GM12891 (cell line): ENCODE results near the gene ATXN10.
A peak's percentile ranks its signal among the peaks of the same experiment; 100 is the strongest.

Experiments used
- DNase-seq: peaks from one replicate; pipeline ENCODE4 v3.0.0; 2011; ENCODE audit warnings: low spot score; ENCODE audit not compliant: insufficient read length
- FAIRE-seq: peaks from 2 replicates; lab custom pipeline; 2011; peaks lifted over from hg19 to GRCh38; lab: Jason Lieb, UNC
- PAX5 ChIP-seq: IDR thresholded peaks from 2 replicates; pipeline ENCODE4 v1.6.1; 2011; ENCODE audit warnings: low read length, moderate library complexity, mild to moderate bottlenecking; ENCODE audit not compliant: insufficient read depth, severe bottlenecking
- POLR2A ChIP-seq: IDR thresholded peaks from 2 replicates; pipeline ENCODE4 v1.6.1; 2011; ENCODE audit warnings: low read depth, low read length, control low read depth
- POLR2AphosphoS5 ChIP-seq: IDR thresholded peaks from 2 replicates; pipeline ENCODE4 v1.6.1; 2011; ENCODE audit warnings: low read depth, low read length, control low read depth
- POU2F2 ChIP-seq: IDR thresholded peaks from 2 replicates; pipeline ENCODE4 v1.6.1; 2011; ENCODE audit warnings: low read depth, mild to moderate bottlenecking, control low read depth, low read length, moderate library complexity
- SPI1 ChIP-seq: IDR thresholded peaks from 2 replicates; pipeline ENCODE4 v1.6.1; 2011; ENCODE audit warnings: low read depth, low read length, control low read depth
- TAF1 ChIP-seq: IDR thresholded peaks from 2 replicates; pipeline ENCODE4 v1.6.1; 2011; ENCODE audit warnings: low read depth, low read length, control low read depth

ATXN10 gene

GRCh38 chr22:45630436-45630835, 41.2 kb upstream of the ATXN10 start:
- FAIRE-seq (no peak), DNase-seq (no peak)
- TF ChIP-seq POLR2A (no peak), SPI1 (no peak), POU2F2 (no peak), POLR2AphosphoS5 (no peak), TAF1 (no peak), PAX5 (no peak)

DNA sequence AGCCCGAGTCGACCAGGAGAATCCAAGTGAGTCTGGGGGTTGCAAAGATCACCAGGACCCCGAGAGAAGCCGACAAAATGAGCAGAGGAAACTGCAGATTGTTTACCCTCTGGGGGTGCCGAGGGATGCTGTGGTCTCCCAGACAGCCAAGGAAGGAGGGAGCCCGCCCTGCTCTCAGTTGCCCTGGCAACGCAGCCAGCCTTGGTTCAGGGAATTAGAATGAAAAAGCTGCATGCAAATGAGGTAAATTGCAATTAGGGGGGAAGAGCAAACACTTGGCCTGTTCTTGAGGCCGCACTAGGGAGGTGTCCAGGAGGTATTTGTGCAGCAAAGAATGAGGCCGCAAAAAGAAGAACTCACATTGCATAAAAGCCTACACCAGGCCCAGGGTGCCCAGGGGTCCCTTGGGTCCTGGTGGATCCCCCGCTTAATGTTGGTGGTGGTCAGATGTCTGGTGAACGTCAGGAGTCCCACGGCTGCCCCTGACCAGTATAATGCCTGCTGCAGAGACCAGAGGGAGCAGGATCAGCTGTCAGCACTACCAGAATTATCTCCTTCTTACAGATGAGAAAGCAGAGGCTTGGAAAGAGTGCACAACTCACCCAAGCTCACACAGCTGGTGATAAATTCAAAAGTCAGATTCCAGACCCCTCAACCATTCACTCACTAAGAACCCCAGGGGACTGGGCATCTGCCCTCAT, 40.3 kb upstream of the ATXN10 start:
- no peak for FAIRE-seq
- DNase-seq: no peak
- no peak for TF ChIP-seq SPI1
- no peak for TF ChIP-seq TAF1
- TF ChIP-seq POLR2AphosphoS5: no peak
- no peak for TF ChIP-seq POLR2A
- no peak for TF ChIP-seq POU2F2
- TF ChIP-seq PAX5: no peak

DNA sequence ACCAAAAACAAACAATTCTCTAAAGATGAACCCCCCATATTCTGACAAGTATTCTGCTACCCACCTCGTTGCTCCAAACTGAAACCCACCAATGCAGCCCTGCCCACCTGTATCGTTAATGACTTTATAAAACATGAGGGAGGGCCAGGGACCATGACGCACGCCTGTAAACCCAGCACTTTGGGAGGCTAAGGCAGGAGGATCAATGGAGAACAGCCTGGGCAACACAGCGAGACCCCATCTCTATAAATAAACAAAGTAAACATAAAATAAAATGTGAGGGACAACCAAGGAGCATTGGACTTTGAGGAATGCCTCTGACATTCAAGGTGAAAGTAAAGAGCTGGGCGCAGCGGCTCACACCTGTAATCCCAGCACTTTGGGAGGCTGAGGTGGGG, 39.8 kb upstream of the ATXN10 start:
- no peak for FAIRE-seq
- TF ChIP-seq TAF1 (no peak), SPI1 (no peak), PAX5 (no peak), POLR2AphosphoS5 (no peak), POLR2A (no peak), POU2F2 (no peak)
- DNase-seq: no peak

DNA sequence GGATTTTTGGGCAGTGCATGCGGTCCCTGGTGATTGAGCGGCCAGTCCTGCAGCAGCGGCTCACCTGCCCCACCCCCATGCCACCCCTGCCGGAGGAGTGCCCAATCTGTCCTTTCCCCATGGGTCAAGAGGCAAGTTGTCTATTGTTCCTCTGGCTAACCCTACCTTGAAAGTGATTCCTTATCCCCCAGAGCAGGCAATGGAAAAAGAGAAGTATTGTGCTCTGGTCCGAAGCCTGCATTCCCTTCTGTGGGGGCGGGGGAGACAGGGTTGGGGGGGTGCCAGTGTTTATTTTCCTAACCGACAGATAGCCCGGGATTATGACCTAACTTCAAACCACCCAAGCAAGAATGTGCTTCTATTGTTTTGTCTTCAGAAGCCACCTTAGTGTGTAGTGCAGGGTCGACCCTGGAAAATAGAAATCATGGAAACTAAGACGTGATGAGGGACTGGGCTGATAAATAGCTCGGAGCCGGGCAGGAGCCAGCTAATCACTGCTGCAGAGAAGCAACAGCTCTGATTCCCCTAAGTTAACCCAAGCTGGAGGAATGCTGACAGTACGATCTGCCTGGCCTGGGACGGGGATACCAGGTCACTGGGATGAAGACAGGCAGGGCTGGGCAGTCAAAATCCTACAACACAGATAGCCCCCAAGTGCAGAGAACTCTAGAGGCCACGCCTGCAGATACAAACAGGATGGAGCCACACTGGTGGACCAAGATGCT, 38.7 kb upstream of the ATXN10 start:
- no peak for DNase-seq
- no peak for FAIRE-seq
- no peak for TF ChIP-seq TAF1
- TF ChIP-seq POLR2A: no peak
- TF ChIP-seq POU2F2: no peak
- no peak for TF ChIP-seq PAX5
- TF ChIP-seq POLR2AphosphoS5: no peak
- no peak for TF ChIP-seq SPI1

- TF ChIP-seq POLR2AphosphoS5 (no peak), POLR2A (no peak), PAX5 (no peak), POU2F2 (no peak), SPI1 (no peak), TAF1 (no peak)
- DNase-seq (no peak), FAIRE-seq (no peak)
These were observed 35.0 kb upstream of the ATXN10 start for GRCh38 chr22:45636683-45637082.

DNA sequence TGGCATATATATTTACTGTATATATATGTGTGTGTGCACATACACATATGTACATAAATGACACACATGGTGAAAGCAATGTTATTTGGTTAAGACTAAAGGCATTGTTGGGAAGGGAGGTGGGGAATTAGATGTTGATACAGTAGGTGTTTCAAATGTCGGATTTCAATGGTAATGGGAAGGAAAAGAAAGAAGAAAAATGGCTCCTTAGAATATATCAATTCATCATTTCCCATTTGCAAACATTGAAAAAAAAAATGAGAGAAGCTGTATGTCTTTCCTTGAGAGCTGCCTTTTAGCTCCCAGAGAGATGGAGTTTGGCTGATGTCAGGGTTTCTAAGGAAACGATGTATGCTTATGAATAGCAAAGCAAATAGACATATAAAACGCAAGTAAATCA, 33.4 kb upstream of the ATXN10 start:
- DNase-seq (no peak), FAIRE-seq (no peak)
- TF ChIP-seq POLR2A (no peak), PAX5 (no peak), POLR2AphosphoS5 (no peak), POU2F2 (no peak), TAF1 (no peak), SPI1 (no peak)

DNA sequence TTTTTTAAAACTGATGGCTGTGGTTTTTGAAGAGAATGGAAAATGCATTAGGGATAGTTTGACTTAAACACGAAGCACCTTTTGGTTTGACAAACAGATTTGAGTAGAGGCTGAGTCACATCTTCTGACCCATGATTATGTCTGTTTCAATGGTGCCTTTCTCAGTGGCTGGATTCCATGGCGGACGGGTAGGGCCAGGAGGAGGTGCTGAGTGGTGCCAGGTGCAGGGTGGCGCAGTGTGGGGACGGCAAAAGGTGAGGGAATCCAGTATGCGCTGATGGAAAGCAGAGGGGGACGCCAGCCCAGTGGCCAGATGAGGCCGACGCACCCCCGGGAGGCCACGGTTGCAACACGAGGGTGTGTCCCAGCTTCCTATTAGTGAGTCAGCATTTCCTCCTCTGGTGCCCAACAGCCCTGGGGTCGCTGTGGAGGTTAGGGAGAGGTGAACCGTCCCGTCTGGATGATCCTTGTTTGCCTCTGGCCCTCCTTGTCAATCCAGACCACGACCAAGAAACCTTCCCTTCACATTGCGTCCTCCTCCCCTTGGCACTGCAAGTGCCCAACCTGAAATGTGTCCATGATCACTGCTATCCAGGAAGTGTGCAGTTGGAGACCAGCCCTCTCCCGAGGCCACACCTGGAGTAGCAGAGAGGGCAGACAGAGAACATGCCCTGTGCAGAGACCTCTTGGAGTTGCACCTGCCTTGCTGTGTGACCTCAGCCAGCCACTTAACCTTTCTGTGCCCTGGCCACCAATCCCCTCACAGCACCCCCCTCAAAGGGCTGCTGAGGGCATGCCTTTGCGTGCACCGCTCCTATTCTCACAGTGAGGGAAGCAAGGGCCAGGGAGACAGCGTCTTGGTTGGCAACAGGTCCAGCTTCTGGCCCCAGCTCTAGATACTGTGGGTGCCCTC, 32.5 kb upstream of the ATXN10 start:
- FAIRE-seq (peak; percentile 66), DNase-seq (no peak)
- TF ChIP-seq SPI1 (no peak), POU2F2 (no peak), POLR2AphosphoS5 (no peak), PAX5 (no peak), TAF1 (no peak), POLR2A (no peak)

DNA sequence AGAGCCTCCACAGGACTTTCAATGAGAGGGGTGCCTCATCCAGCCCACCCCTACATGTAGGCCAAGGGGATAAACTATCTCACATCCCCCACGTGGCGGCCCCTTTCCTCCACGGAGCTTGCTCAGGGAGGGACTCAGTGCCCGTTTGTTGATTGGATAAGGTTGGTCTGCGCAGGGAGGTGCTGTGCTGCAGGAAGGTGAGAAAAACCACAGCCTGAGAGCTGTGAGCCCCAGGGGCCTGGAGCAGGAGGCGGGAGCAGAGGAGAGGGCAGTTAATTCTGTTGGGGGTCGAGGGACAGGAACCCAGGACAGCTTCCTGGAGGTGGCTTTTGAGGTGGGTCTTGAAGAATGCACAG, 31.9 kb upstream of the ATXN10 start:
- no peak for TF ChIP-seq POU2F2
- DNase-seq (no peak), FAIRE-seq (no peak)

GRCh38 chr22:45640291-45640940, 31.2 kb upstream of the ATXN10 start:
- TF ChIP-seq POLR2AphosphoS5 (no peak), SPI1 (no peak), TAF1 (no peak), POU2F2 (no peak), POLR2A (no peak), PAX5 (no peak)
- FAIRE-seq (no peak), DNase-seq (no peak)
